GM19452 (cell line): ENCODE data around the gene MEN1.
"Not testable (repeated sequence)": the region's sequence is repeated elsewhere in the genome, so short reads cannot be mapped to it uniquely, and the experiment has no call there.

Experiments
- ATAC-seq: cut with Tn5 transposase; IDR thresholded peaks from one replicate; pipeline ENCODE4 v1.9.1; 2021; ENCODE audit not compliant: unreplicated experiment

MEN1 gene

DNA sequence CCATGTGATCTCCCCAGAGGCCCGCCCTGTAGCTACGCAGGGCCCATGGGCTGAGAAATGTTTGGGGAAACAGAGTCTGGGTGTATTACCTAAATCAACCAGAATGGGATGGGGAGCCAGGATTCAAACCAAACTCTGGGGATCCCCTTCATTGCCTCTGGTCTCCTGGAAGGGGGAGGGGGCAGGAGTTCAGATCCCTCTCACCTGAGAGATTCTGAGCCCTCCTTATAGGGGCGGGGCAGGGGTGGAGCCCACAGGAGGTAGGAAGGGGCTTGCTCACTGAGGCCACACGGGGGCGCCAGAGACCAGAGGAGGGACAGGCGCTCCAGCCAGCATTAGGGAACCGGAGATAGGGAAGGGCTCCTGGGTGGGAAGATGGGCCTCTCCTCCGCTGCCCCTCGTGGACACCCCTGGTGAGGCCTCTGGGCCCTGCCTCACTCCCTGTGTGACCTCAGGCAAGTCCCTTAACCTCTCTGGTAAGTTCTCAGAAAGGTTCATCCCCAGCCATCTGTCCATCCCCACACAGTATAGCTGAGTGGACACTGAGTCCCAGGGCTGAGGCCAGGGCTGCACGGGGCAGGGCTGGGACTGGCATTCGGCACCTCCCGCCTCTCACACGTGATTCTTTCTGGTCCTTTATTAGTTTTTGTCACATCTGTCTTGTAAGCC is 36.8 kb upstream of the MEN1 start:
- ATAC-seq = no peak

- ATAC-seq = not testable (repeated sequence)
Observed at GRCh38 chr11:64845776-64846129, 35.4 kb upstream of the MEN1 start.

- ATAC-seq = no peak
Observed at GRCh38 chr11:64845129-64845775, 34.9 kb upstream of the MEN1 start.

DNA sequence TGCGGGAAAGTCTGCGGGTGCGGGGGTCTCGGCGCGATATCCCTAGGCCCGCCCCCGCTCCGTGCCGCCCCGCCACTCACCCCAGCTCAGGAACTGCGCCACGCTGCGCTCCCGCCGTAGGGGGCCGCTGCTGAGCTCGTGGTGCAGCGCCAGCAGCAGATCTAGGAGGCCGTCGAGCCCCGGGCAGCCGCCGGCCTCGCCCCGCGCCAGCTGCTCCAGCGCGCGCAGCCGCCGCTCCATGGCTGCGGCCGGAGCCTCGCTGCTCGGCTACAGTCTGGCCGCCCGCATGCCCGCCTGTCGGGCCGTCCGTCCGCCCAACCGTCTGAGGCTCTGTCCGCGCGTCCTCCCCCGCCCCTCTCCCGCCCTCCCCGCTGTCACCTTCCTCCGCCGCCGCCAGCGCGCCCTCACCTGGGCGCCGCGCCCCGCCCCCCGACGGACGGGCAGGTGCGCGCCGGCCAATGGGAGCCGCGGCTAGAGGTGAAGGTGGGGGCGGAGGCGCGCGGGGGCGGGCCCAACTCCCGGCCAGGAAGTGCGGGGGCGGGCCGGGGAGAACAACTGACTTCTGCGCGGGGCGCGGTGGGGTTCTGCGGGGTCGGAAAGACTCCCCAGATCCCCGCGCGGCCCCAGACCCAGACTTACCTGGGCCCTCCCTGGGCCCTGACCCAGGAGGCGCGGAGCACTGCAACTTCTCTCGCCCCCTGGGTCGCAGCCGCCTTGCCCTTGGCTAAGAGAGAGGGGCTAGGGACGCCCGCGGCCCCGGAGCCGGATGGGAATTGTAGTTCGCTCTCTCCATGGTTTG is 34.2 kb upstream of the MEN1 start, which contains the start of gene CDC42BPG:
Gene CDC42BPG (minus strand): TSS at position 324 of the 799 bp plus-strand sequence. CDS start 84 bp downstream, at position 240.
- ATAC-seq = no peak

GRCh38 chr11:64843686-64844329 is 33.5 kb upstream of the MEN1 start:
- no peak for ATAC-seq

GRCh38 chr11:64842851-64843685 is 32.7 kb upstream of the MEN1 start:
- no peak for ATAC-seq

DNA sequence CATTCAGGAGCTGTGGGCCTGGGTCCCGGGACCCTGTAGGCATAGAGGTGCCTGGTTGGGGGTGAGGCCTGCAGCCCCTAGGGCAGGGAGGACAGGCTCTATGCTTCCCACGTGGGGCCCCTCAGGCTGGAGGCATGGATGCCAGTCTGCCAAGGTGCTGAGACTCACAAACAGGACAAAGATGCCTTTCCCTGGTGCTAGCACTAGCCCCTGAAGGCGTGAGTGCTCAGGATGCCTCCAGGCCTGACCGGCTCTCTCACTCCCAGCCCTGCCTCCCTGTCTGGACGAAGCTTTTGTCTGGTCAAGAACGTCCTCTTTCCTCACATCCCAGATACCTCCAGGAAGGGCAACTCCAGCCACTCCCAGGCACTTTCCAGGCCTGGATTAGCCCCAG is 32.0 kb upstream of the MEN1 start:
- ATAC-seq = no peak

GRCh38 chr11:64841592-64842365 is 31.4 kb upstream of the MEN1 start:
- no peak for ATAC-seq

GRCh38 chr11:64839887-64840782 is 29.8 kb upstream of the MEN1 start:
- ATAC-seq = no peak

DNA sequence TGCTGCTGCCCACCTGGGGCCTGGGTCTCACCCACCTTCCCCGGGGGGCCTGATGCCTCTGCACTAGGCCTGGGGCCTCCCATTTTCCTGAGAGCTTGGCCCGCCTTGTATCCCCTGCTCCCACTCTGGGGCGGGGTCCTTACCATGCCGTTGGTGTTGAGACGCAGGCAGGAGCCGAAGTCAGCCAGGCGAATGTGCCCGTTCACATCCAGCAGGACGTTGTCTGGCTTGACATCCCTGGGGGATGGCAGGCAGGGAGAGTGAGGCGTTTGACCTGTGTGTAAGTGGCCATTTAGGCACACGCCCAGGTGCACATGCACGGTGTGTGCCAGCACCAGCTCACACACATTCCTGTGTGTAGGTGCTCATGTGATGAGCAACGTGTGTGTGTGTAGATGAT is 29.0 kb upstream of the MEN1 start:
- no peak for ATAC-seq

DNA sequence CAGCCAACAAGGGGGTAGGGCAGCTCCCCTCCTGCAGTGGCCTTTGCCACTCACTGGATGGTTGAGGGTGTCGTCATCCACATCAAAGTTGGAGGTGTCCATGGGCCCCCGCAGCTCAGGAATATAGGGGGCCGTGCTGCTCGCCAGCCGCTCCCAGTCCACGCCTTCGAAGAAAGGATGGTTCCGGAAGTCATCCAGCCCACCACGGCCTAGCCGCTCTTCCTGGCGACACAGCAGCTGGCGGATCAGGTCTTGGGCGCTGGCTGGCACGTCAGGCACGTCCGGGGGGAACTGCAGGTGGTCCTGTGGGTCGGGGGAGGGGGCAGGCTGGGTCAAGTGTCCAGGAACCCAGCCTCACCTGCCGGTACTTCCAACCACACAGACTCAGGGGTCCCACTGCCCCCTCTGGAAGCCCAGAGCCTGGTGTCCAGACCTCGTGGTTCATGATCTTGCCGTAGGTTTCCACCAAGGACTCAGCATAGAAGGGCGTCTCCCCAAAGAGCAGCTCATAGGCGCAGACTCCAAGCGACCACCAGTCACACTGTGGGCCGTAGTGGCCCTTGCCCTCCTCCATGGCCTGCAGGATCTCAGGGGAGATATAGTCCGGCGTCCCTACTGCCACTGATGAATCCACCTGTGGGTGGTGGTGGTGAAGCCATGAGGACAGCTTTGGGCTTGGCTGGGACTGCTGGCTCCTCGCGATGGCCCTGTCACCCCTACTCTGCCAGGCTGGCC is 28.4 kb upstream of the MEN1 start:
- no peak for ATAC-seq

DNA sequence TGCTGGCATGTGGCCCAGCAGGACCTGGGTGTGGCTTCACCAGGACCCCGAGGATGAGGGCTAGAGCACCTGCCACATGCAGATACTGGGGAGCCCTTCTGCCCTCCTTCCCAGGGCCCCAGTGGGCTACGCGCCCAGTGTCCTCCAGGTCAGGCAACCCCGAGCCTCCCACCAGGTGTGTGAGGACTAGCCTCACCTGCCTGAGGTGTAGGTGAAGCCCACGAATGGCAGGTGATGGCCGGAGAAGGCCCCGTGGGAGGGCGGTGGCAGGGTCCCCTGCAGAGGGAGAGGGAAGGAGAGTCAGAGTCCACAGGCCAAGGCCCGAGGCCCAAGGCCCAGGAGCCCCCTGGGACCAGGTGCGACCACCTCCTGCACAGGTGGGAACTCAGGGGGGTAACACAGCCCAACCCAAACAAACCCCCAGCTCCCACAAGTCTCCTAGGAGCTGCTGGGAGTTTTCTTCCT is 27.6 kb upstream of the MEN1 start:
- no peak for ATAC-seq

- ATAC-seq = no peak
Observed at GRCh38 chr11:64836448-64837072, 26.2 kb upstream of the MEN1 start.

GRCh38 chr11:64835616-64836447 is 25.5 kb upstream of the MEN1 start:
- no peak for ATAC-seq

- ATAC-seq = no peak
Observed at GRCh38 chr11:64834723-64835615, 24.6 kb upstream of the MEN1 start.
